DOHH2 (cell line): ENCODE measurements around the gene EBF3.

Experiments used
- H3F3A ChIP-seq: fragments of 200-600 bp; sonication (generic), shearing (Covaris generic); 2 replicates; pipeline ENCODE4 v1.6.0; 2016; ENCODE audit warnings: antibody characterized with exemption, mild to moderate bottlenecking; ENCODE audit not compliant: control insufficient read depth, insufficient read depth
- H3K27ac ChIP-seq: fragments of 200-600 bp; sonication (generic); 2 replicates; pipeline ENCODE4 v1.5.1; 2014; ENCODE audit warnings: low read depth, mild to moderate bottlenecking, low read length, moderate library complexity
- H3K27me3 ChIP-seq: fragments of 200-600 bp; sonication (generic); 2 replicates; pipeline ENCODE4 v1.6.1; 2014; ENCODE audit warnings: mild to moderate bottlenecking, low read length, mixed read lengths; ENCODE audit not compliant: control insufficient read depth
- H3K36me3 ChIP-seq: fragments of 200-600 bp; sonication (generic); 2 replicates; pipeline ENCODE4 v1.6.1; 2014; ENCODE audit warnings: mild to moderate bottlenecking, low read length, moderate library complexity, mixed read lengths; ENCODE audit not compliant: control insufficient read depth
- H3K4me1 ChIP-seq: fragments of 200-600 bp; sonication (generic); 2 replicates; pipeline ENCODE4 v1.6.1; 2014; ENCODE audit warnings: mild to moderate bottlenecking, low read length, mixed read lengths; ENCODE audit not compliant: control insufficient read depth
- H3K4me2 ChIP-seq: fragments of 200-600 bp; sonication (generic); 2 replicates; pipeline ENCODE4 v1.6.0; 2014; ENCODE audit warnings: mild to moderate bottlenecking, low read length, moderate library complexity
- H3K4me3 ChIP-seq: fragments of 200-600 bp; sonication (generic); 2 replicates; pipeline ENCODE4 v1.5.1; 2014; ENCODE audit warnings: mild to moderate bottlenecking, low read length, mixed read lengths
- H3K79me2 ChIP-seq: fragments of 200-600 bp; sonication (generic); 2 replicates; pipeline ENCODE4 v1.6.1; 2014; ENCODE audit warnings: mild to moderate bottlenecking, low read length, mixed read lengths; ENCODE audit not compliant: control insufficient read depth
- H3K9me2 ChIP-seq: fragments of 200-600 bp; sonication (generic); replicated peaks from 2 replicates; pipeline ENCODE4 v1.6.1; 2014; ENCODE audit warnings: mild to moderate bottlenecking, low read length, mixed read lengths; ENCODE audit not compliant: control insufficient read depth
- H3K9me3 ChIP-seq: fragments of 200-600 bp; sonication (generic); 2 replicates; pipeline ENCODE4 v1.6.1; 2014; ENCODE audit warnings: antibody characterized with exemption, low read length, mixed read lengths; ENCODE audit not compliant: control insufficient read depth, insufficient read depth
- H4K20me1 ChIP-seq: fragments of 200-600 bp; sonication (generic); 2 replicates; pipeline ENCODE4 v1.6.0; 2014; ENCODE audit warnings: low read depth, mild to moderate bottlenecking, antibody characterized with exemption, low read length, moderate library complexity; ENCODE audit not compliant: control insufficient read depth, insufficient read depth
- CTCF ChIP-seq: fragments of 200-600 bp; sonication (generic); IDR thresholded peaks from one replicate; pipeline ENCODE4 v1.5.1; 2014; ENCODE audit warnings: antibody characterized with exemption, mild to moderate bottlenecking, low read depth, low read length; ENCODE audit not compliant: poor library complexity, severe bottlenecking
- EZH2phosphoT487 ChIP-seq: fragments of 200-600 bp; sonication (generic); IDR thresholded peaks from 2 replicates; pipeline ENCODE4 v1.6.1; 2017; ENCODE audit warnings: borderline replicate concordance, mild to moderate bottlenecking, antibody characterized with exemption, low read length, moderate library complexity, mixed read lengths

Gene EBF3

GRCh38 chr10:129847741-129848483 lies 116.2 kb downstream of the EBF3 start:
- Histone ChIP-seq H3K4me2 (no peak overlapping the region), H3K36me3 (no peaks in the 10 kb centered on the region), H3F3A (no peaks in the 10 kb centered on the region), H3K4me1 (no peaks in the 10 kb centered on the region), H3K27me3 (no peaks in the 10 kb centered on the region), H3K9me2 (no peaks in the 10 kb centered on the region), H3K9me3 (no peaks in the 10 kb centered on the region), H3K27ac (no peak overlapping the region), H3K4me3 (no peak overlapping the region), H4K20me1 (no peaks in the 10 kb centered on the region), H3K79me2 (no peaks in the 10 kb centered on the region)
- TF ChIP-seq CTCF (no peak), EZH2phosphoT487 (no peak)

DNA sequence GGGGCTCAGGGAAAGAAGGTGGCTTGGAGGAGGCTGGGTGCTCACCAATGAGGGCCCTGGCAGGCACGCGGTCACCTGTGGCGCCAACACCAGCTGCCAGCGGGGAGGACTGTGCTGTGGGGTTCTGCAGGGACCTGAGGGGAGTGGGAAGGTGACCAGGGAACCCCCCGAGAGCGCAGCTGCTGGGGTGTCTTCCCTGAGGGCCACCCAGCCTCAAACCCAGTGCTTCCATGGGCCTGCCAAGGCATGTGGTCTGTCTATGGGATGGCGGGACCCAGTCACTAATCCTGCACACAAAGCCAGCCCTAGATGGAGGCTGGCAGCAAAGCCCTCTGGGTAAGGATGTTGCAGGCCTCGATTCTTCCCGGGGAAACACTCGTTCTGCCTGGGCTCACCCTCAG lies 117.1 kb downstream of the EBF3 start:
- H3K36me3 ChIP-seq, result no peaks in the 10 kb centered on the region
- TF ChIP-seq CTCF (no peak), EZH2phosphoT487 (no peak)
- no peaks in the 10 kb centered on the region for H3K9me2 ChIP-seq
- H3K4me1 ChIP-seq, result no peaks in the 10 kb centered on the region
- no peaks in the 10 kb centered on the region for H3K27me3 ChIP-seq
- H3K27ac ChIP-seq, result no peak overlapping the region
- H3K79me2 ChIP-seq, result no peaks in the 10 kb centered on the region
- H4K20me1 ChIP-seq, result no peaks in the 10 kb centered on the region
- H3F3A ChIP-seq, result no peaks in the 10 kb centered on the region
- no peaks in the 10 kb centered on the region for H3K9me3 ChIP-seq
- no peak overlapping the region for H3K4me2 ChIP-seq
- no peak overlapping the region for H3K4me3 ChIP-seq

GRCh38 chr10:129845111-129845753 lies 118.8 kb downstream of the EBF3 start:
- H3K27ac ChIP-seq, result no peak overlapping the region
- H3K4me1 ChIP-seq, result no peaks in the 10 kb centered on the region
- no peaks in the 10 kb centered on the region for H3K9me3 ChIP-seq
- H3K27me3 ChIP-seq, result no peaks in the 10 kb centered on the region
- no peaks in the 10 kb centered on the region for H3K9me2 ChIP-seq
- no peak overlapping the region for H3K4me3 ChIP-seq
- no peaks in the 10 kb centered on the region for H3K79me2 ChIP-seq
- no peaks in the 10 kb centered on the region for H3F3A ChIP-seq
- no peaks in the 10 kb centered on the region for H3K36me3 ChIP-seq
- H3K4me2 ChIP-seq, result no peak overlapping the region
- TF ChIP-seq EZH2phosphoT487, result no peak
- TF ChIP-seq CTCF, result no peak
- no peaks in the 10 kb centered on the region for H4K20me1 ChIP-seq
